ENCODE data around the gene MAP3K5.

Gene MAP3K5

GRCh38 chr6:136511926-136512325 is 280.4 kb downstream of the MAP3K5 start:
- no peak for DNase-seq (ENCODE audit: low read depth)

GRCh38 chr6:136511397-136511796 is 280.9 kb downstream of the MAP3K5 start:
- no peak for DNase-seq (ENCODE audit: low read depth)

- no peak for DNase-seq (ENCODE audit: low read depth)
Measured at GRCh38 chr6:136510782-136511181, 281.5 kb downstream of the MAP3K5 start.

- DNase-seq (ENCODE audit: low read depth), result no peak
Measured at GRCh38 chr6:136510299-136510698, 282.0 kb downstream of the MAP3K5 start.

- DNase-seq (ENCODE audit: low read depth), result no peak
Measured at GRCh38 chr6:136508725-136509392, 283.4 kb downstream of the MAP3K5 start.

Data from EH (cell line).